SK-N-SH (cell line): ENCODE data around the gene CTNND1. TPM values are rescaled to one million over a fixed set of nuclear protein-coding genes. Genes with fewer than 3 reads are reported as not detected.

Source experiments
- CTCF ChIA-PET: fragments of 300-600, 350-600 bp; formaldehyde crosslinking; extraction: SDS; loops from one replicate; lab custom pipeline; 2021; lab: Yijun Ruan, JAX
- POLR2A ChIA-PET: fragments of 350-600 bp; sonication (Branson Sonifier 250); formaldehyde crosslinking; extraction: SDS; loops from one replicate; lab custom pipeline; 2020; ENCODE audit warnings: antibody characterized with exemption, inconsistent platforms; lab: Yijun Ruan, JAX
- DNase-seq: peaks from one replicate; pipeline ENCODE4 v3.0.0; 2012
- H2AFZ ChIP-seq: fragments of 200-600 bp; sonication (generic); 2 replicates; pipeline ENCODE4 v1.8.1; 2016; ENCODE audit warnings: antibody characterized with exemption, mild to moderate bottlenecking, low read depth
- H3F3A ChIP-seq: fragments of 200-600 bp; sonication (generic); replicated peaks from 2 replicates; pipeline ENCODE3; 2016; ENCODE audit warnings: antibody characterized with exemption, mild to moderate bottlenecking; ENCODE audit not compliant: insufficient read depth
- H3K27ac ChIP-seq, 2 experiments: fragments of 200-500 bp in 1 of 2; fragments of 200-600 bp in 1 of 2; sonication (Bioruptor generic) in 1 of 2; sonication (generic), shearing (Covaris generic) in 1 of 2; 2 replicates each; pipeline versions ENCODE4 v1.5.1 to v1.6.1; 2014 to 2016; ENCODE audit warnings: low read depth in 2 of 2, inconsistent platforms in 1 of 2, low read length in 1 of 2, mild to moderate bottlenecking in 1 of 2, mixed read lengths in 1 of 2
- H3K27me3 ChIP-seq: fragments of 200-600 bp; sonication (generic), shearing (Covaris generic); 2 replicates; pipeline ENCODE4 v1.6.1; 2016; ENCODE audit warnings: mixed run types; ENCODE audit not compliant: insufficient read depth
- H3K36me3 ChIP-seq, 2 experiments: fragments of 200-500 bp in 1 of 2; fragments of 200-600 bp in 1 of 2; sonication (Bioruptor generic) in 1 of 2; sonication (generic) in 1 of 2; replicated peaks in 1 of 2; 2 replicates each; pipeline versions ENCODE3 to v1.5.1; 2014 to 2016; ENCODE audit warnings: low read length in 1 of 2, mild to moderate bottlenecking in 1 of 2; ENCODE audit not compliant: insufficient read depth in 2 of 2, control insufficient read depth in 1 of 2
- H3K4me1 ChIP-seq, 2 experiments: fragments of 200-500 bp in 1 of 2; fragments of 200-600 bp in 1 of 2; sonication (Bioruptor generic) in 1 of 2; sonication (generic), shearing (Covaris generic) in 1 of 2; 2 replicates each; pipeline versions ENCODE4 v1.5.1 to v1.6.1; 2014 to 2016; ENCODE audit warnings: low read depth in 1 of 2, low read length in 1 of 2, mixed run types in 1 of 2; ENCODE audit not compliant: insufficient read depth in 2 of 2, control insufficient read depth in 1 of 2
- H3K4me2 ChIP-seq: fragments of 200-600 bp; sonication (generic), shearing (Covaris generic); 2 replicates; pipeline ENCODE4 v1.6.1; 2017; ENCODE audit warnings: mixed run types
- H3K4me3 ChIP-seq, 2 experiments: fragments of 200-500 bp in 1 of 2; fragments of 200-600 bp in 1 of 2; sonication (Bioruptor generic) in 1 of 2; sonication (generic), shearing (Covaris generic) in 1 of 2; 2 replicates each; pipeline versions ENCODE4 v1.5.1 to v1.8.1; 2014 to 2016; ENCODE audit warnings: low read depth in 2 of 2, inconsistent platforms in 1 of 2, low read length in 1 of 2, mild to moderate bottlenecking in 1 of 2, mixed read lengths in 1 of 2, moderate library complexity in 1 of 2
- H3K79me2 ChIP-seq: fragments of 200-600 bp; sonication (generic); 2 replicates; pipeline ENCODE4 v1.8.1; 2017; ENCODE audit warnings: mild to moderate bottlenecking; ENCODE audit not compliant: insufficient read depth
- H3K9ac ChIP-seq: fragments of 200-600 bp; sonication (generic); 2 replicates; pipeline ENCODE4 v1.6.1; 2017; ENCODE audit warnings: mixed run types
- H3K9me2 ChIP-seq: fragments of 200-600 bp; sonication (generic); 2 replicates; pipeline ENCODE4 v1.6.1; 2017; ENCODE audit warnings: mixed run types
- H3K9me3 ChIP-seq: fragments of 200-600 bp; sonication (generic); 2 replicates; pipeline ENCODE4 v1.6.1; 2017; ENCODE audit warnings: mixed run types, mild to moderate bottlenecking, moderate library complexity
- H4K20me1 ChIP-seq: fragments of 200-600 bp; sonication (generic); 2 replicates; pipeline ENCODE4 v1.6.1; 2017; ENCODE audit warnings: mild to moderate bottlenecking, mixed run types; ENCODE audit not compliant: insufficient read depth
- EP300 ChIP-seq, 2 experiments: IDR thresholded peaks; 2 replicates each; pipeline versions ENCODE4 v1.4.0 to v1.6.1; 2012; ENCODE audit warnings: borderline replicate concordance in 1 of 2, low read depth in 1 of 2, low read length in 1 of 2
- GABPA ChIP-seq: IDR thresholded peaks from 2 replicates; pipeline ENCODE4 v1.4.0; 2012; ENCODE audit warnings: low read depth, mild to moderate bottlenecking
- MEF2A ChIP-seq: IDR thresholded peaks from 2 replicates; pipeline ENCODE4 v1.4.0; 2012; ENCODE audit warnings: low read depth, borderline replicate concordance
- NFIC ChIP-seq: IDR thresholded peaks from 2 replicates; pipeline ENCODE4 v1.4.0; 2012; ENCODE audit warnings: borderline replicate concordance
- NRF1 ChIP-seq: IDR thresholded peaks from 2 replicates; pipeline ENCODE4 v1.6.1; 2012; ENCODE audit warnings: low read depth, mild to moderate bottlenecking, low read length
- RAD21 ChIP-seq: IDR thresholded peaks from 2 replicates; pipeline ENCODE4 v1.6.1; 2012; ENCODE audit warnings: mild to moderate bottlenecking, low read length
- RCOR1 ChIP-seq: fragments of 150-350 bp; IDR thresholded peaks from 2 replicates; pipeline ENCODE4 v1.6.1; 2017; ENCODE audit warnings: antibody characterized with exemption, low read length
- RXRA ChIP-seq: IDR thresholded peaks from 2 replicates; pipeline ENCODE4 v1.4.0; 2012; ENCODE audit warnings: low read depth, mild to moderate bottlenecking, borderline replicate concordance
- TAF1 ChIP-seq: IDR thresholded peaks from 2 replicates; pipeline ENCODE4 v1.6.1; 2012; ENCODE audit warnings: low read depth, mild to moderate bottlenecking, low read length, moderate library complexity, borderline replicate concordance
- USF2 ChIP-seq: fragments of 150-350 bp; IDR thresholded peaks from 2 replicates; pipeline ENCODE4 v1.6.1; 2017; ENCODE audit warnings: antibody characterized with exemption, low read length, low read depth, borderline replicate concordance
- YY1 ChIP-seq: IDR thresholded peaks from 2 replicates; pipeline ENCODE4 v1.4.0; 2012; ENCODE audit warnings: low read depth, mild to moderate bottlenecking
- WGBS: methylation state at CpG from one replicate; pipeline ENCODE4 v1.1.6; 2017; ENCODE audit warnings: low lambda C conversion rate; 5-methylcytosine and 5-hydroxymethylcytosine counted together
- polyA plus RNA-seq, 3 experiments: library from polyadenylated mRNA; depleted of rRNA; stranded (reverse); fragments of >200 nt; gene quantifications; 2 replicates each; pipeline ENCODE4 v1.2.3, GENCODE V29; 2012
- TF ChIP-seq, protein P1 (sequence below): IDR thresholded peaks from 2 replicates; pipeline ENCODE4 v1.4.0; 2012; ENCODE audit warnings: low read depth
- TF ChIP-seq, protein P2 (sequence below): fragments of 200-600 bp; sonication (generic); IDR thresholded peaks from 2 replicates; pipeline ENCODE4 v1.6.1; 2017; ENCODE audit warnings: antibody characterized with exemption, mild to moderate bottlenecking, moderate library complexity
- TF ChIP-seq, protein P3 (sequence below): IDR thresholded peaks from 2 replicates; pipeline ENCODE4 v1.6.1; 2012; ENCODE audit warnings: mild to moderate bottlenecking, low read depth, low read length, moderate library complexity

The CTNND1 gene
- polyA plus RNA-seq, 1 of the 3 experiments (the other 2 are of a cell fraction) = 39.4 TPM

- H3K9me2 ChIP-seq = no peaks in the 10 kb centered on the region
- CTCF ChIA-PET = interaction anchor here (0.6 to 13.2 kb wide), 3 partner anchors 11 to 57 kb away, joined by 3 to 142 read pairs (median 3); no protein-coding TSS in a partner anchor
- H3K27me3 ChIP-seq = no peaks in the 10 kb centered on the region
- WGBS = 80% methylated on average over 1 of the region's 2 CpGs
- peaks cover 0 to 7% of the 10 kb centered on the region in 2 experiments; a peak in 3 of 4 replicates for H3K4me1 ChIP-seq
- peaks cover 23% of the 10 kb centered on the region for H3K79me2 ChIP-seq
- TF ChIP-seq TAF1 = no peak
- TF ChIP-seq RCOR1 = no peak
- no peak for TF ChIP-seq YY1
- TF ChIP-seq, protein P1, sequence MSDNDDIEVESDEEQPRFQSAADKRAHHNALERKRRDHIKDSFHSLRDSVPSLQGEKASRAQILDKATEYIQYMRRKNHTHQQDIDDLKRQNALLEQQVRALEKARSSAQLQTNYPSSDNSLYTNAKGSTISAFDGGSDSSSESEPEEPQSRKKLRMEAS = no peak
- TF ChIP-seq, protein P2, sequence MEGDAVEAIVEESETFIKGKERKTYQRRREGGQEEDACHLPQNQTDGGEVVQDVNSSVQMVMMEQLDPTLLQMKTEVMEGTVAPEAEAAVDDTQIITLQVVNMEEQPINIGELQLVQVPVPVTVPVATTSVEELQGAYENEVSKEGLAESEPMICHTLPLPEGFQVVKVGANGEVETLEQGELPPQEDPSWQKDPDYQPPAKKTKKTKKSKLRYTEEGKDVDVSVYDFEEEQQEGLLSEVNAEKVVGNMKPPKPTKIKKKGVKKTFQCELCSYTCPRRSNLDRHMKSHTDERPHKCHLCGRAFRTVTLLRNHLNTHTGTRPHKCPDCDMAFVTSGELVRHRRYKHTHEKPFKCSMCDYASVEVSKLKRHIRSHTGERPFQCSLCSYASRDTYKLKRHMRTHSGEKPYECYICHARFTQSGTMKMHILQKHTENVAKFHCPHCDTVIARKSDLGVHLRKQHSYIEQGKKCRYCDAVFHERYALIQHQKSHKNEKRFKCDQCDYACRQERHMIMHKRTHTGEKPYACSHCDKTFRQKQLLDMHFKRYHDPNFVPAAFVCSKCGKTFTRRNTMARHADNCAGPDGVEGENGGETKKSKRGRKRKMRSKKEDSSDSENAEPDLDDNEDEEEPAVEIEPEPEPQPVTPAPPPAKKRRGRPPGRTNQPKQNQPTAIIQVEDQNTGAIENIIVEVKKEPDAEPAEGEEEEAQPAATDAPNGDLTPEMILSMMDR = no peak
- TF ChIP-seq GABPA = no peak
- no peak for TF ChIP-seq USF2
- TF ChIP-seq, protein P3, sequence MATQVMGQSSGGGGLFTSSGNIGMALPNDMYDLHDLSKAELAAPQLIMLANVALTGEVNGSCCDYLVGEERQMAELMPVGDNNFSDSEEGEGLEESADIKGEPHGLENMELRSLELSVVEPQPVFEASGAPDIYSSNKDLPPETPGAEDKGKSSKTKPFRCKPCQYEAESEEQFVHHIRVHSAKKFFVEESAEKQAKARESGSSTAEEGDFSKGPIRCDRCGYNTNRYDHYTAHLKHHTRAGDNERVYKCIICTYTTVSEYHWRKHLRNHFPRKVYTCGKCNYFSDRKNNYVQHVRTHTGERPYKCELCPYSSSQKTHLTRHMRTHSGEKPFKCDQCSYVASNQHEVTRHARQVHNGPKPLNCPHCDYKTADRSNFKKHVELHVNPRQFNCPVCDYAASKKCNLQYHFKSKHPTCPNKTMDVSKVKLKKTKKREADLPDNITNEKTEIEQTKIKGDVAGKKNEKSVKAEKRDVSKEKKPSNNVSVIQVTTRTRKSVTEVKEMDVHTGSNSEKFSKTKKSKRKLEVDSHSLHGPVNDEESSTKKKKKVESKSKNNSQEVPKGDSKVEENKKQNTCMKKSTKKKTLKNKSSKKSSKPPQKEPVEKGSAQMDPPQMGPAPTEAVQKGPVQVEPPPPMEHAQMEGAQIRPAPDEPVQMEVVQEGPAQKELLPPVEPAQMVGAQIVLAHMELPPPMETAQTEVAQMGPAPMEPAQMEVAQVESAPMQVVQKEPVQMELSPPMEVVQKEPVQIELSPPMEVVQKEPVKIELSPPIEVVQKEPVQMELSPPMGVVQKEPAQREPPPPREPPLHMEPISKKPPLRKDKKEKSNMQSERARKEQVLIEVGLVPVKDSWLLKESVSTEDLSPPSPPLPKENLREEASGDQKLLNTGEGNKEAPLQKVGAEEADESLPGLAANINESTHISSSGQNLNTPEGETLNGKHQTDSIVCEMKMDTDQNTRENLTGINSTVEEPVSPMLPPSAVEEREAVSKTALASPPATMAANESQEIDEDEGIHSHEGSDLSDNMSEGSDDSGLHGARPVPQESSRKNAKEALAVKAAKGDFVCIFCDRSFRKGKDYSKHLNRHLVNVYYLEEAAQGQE = no peak
- no peak for TF ChIP-seq RXRA
- TF ChIP-seq EP300 (IDR thresholded peaks at IDR 0.05; ENCODE audit: borderline replicate concordance in 1 of 2, low read depth in 1 of 2, low read length in 1 of 2) = no peak
- no peak for TF ChIP-seq RAD21
- no peak for TF ChIP-seq NFIC
- no peak for TF ChIP-seq NRF1
- TF ChIP-seq MEF2A = no peak
- TF ChIP-seq, all 33 proteins: peak for 0
- H3K4me3 ChIP-seq = no peak overlapping the region
- no peak overlapping the region for H3K4me2 ChIP-seq
- H3K27ac ChIP-seq = no peak overlapping the region
- no peak for DNase-seq
- H3K9ac ChIP-seq = no peak overlapping the region
- peaks cover 23% of the 10 kb centered on the region for H3F3A ChIP-seq
- H3K36me3 ChIP-seq = peaks cover 22 to 40% of the 10 kb centered on the region in 2 experiments
- no peaks in the 10 kb centered on the region for H4K20me1 ChIP-seq
- H2AFZ ChIP-seq = no peak overlapping the region
- POLR2A ChIA-PET = no interaction called here
- H3K9me3 ChIP-seq = no peaks in the 10 kb centered on the region
Observed at GRCh38 chr11:57744357-57744756, 17.2 kb upstream of the CTNND1 start.
